Forelimb muscle (tissue), 1 donor: ENCODE measurements around the gene MAL. TPM values are rescaled to one million over a fixed set of nuclear protein-coding genes. Genes with fewer than 3 reads are reported as not detected.
A peak's percentile ranks its signal among the peaks of the same experiment; 100 is the strongest.
"Not testable (repeated sequence)": the region's sequence is repeated elsewhere in the genome, so short reads cannot be mapped to it uniquely, and the experiment has no call there.

Source experiments
- DNase-seq: peaks from one replicate; pipeline ENCODE4 v3.0.0-alpha.2; 2013; ENCODE audit warnings: low read depth
- polyA plus RNA-seq: library from polyadenylated mRNA; unstranded; fragments of 120-200 nt; gene quantifications from one replicate; pipeline ENCODE4 v1.2.1, GENCODE V29; 2013; ENCODE audit not compliant: insufficient read length

The MAL gene
- polyA plus RNA-seq, 1 donor = 2.5 TPM

GRCh38 chr2:95032868-95033603 lies 7.5 kb downstream of the MAL start:
- DNase-seq = no peak

DNA sequence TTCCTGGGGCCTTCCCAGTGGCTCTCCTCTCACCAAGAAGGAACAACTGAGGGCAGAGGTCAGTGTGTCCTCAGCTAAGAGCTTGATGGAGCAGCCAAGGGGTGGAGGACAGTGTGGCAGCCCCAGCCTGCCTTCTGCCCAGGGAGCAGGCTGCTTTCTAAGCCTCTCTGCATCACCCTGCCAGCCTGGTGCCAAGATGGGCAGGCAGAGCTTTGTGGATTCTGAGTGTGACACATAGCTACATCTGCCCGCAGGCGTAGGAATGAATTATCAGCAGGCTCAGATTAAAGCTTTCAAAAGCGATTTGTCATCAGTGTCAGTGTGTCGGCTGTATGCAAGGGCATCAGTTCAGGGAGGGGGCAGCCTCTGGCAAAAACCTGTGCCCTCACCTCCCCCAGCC lies 8.7 kb downstream of the MAL start:
- DNase-seq = no peak

DNA sequence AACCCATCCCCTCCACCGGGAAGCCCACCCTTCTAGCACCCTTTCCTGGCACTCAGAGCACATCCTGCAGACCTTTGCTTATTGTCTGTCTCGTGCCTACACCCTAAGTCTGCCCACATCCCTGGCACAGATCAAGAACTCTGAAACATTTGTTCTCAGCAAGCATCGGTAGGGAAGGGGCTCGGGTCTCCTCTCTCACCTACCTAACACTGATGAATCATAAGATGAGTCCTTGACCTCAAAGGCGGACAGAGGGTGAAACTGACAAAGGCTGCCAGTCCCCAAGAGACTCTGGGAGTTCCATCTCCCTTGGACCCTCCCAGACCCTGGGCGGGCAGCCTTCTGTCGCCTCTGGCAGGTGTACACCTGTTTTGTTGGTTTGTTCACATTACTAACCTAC lies 9.3 kb downstream of the MAL start:
- DNase-seq = no peak

DNA sequence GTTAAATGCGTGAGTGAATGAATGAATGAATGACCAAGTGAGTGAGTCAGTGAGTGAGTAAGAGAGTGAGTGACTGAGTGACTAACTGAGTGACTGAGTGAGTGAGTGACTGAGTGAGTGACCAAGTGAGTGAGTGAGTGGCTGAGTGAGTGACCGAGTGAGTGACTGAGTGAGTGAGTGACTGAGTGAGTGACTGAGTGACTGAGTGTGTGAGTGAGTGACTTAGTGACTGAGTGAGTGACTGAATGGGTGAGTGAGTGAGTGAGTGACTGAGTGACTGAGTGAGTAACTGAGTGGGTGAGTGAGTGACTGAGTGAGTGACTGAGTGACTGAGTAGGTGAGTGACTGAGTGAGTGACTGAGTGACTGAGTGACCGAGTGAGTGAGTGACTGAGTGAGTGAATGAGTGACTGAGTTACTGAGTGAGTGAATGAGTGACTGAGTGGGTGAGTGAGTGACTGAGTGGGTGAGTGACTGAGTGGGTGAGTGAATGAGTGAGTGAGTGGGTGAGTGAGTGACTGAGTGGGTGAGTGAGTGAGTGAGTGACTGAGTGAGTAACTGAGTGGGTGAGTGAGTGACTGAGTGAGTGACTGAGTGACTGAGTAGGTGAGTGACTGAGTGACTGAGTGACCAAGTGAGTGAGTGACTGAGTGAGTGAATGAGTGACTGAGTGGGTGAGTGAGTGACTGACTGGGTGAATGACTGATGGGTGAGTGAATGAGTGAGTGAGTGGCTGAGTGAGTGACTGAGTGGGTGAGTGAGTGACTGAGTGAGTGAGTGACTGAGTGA lies 11.3 kb downstream of the MAL start:
- DNase-seq = no peak

- no peak for DNase-seq
These were observed 11.9 kb downstream of the MAL start for GRCh38 chr2:95037384-95037839.

GRCh38 chr2:95037841-95038585 lies 12.5 kb downstream of the MAL start:
- DNase-seq = not testable (repeated sequence)

- no peak for DNase-seq
These were observed 13.3 kb downstream of the MAL start for GRCh38 chr2:95038635-95039298.

DNA sequence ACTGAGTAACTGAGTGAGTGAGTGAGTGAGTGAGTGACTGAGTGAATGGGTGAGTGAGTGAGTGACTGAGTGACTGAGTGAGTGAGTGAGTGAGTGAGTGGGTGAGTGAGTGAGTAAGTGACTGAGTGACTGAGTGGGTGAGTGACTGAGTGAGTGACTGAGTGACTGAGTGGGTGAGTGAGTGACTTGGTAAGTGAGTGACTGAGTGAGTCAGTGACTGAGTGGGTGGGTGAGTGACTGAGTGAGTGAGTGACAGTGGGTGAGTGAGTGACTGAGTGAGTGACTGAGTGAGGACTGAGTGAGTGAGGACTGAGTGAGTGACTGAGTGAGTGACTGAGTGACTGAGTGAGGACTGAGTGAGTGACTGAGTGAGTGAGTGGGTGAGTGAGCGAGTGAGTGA lies 13.9 kb downstream of the MAL start:
- DNase-seq = no peak

DNA sequence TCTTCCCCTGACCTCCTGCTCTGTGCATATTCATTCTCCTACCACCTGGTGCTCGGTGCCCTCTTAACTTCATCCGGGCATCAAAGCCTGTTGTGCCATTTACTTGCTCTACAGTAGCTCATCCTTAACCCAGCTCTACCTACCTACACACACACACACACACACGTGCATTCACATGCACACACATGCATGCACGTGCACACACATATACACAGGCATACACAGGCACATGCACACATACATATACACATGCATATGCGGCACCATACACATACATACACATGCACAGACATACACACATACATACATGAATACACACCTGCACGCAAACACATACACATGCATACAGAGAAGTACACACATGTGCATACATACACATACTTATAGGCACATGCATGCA lies 14.5 kb downstream of the MAL start:
- no peak for DNase-seq

GRCh38 chr2:95040426-95040825 lies 14.9 kb downstream of the MAL start:
- DNase-seq = no peak

DNA sequence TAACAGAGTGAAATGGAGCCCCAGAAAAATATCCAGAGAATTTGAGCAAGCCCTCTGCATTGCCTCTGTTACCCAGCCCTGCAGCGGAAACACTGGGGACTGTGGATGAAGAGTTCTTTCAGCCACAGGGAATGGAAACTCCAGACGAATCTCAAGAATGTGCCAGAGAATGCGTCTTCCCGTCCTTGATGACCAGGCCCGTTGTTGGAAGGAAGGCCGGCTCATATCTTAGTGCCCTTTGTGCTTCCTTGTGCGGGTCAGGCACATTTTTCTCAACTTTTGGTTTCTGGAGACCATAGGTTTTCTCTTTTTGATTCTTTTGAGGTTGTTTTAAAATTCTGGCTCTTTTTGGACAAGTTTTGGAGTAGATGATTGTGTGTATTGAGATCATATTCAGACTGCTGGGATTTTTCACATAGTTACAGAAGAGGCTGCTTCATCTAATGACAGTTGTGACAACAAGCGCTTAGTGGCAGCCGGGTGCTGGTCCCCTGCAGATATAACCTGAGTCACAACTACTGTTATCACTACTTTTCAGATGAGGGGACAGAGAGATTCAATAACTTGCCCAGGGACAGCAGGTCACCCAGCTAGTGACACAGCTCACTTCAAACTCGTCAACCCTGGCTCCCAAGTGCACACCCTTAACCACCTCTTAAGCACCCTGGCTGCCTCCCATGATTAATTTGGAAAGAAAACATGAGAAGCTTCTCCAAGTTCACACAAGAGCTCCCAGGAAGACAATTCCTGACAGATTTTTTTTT lies 15.7 kb downstream of the MAL start:
- DNase-seq = no peak

DNA sequence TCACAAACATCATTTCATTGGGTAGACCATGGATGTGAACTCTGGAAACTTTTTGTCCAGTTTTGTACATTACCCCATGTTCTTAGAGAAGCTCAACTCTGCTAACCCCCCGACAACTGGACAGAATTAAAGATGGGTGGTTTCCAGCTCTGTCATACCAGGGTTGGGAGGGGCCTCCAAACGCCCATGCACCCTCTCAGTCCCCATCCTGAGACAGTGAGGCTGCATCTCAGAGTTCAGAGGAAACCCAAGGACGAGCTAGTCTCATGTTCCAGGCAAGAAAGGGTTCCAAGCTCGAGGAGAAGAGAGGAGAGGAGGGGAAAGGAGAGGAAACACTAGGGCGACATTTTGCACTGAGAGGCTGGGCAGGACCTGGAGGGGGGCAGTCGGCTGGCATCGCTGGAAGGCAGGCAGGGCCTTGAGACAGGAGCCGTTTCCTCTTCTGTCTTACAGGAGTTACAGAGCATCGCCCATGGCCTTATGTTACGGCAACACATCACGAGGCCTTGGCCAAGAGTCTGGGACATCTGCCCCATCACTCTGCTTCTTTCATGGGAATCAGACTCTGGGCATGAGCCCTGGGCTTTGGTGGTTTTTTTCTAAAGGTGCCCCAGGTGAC lies 16.4 kb downstream of the MAL start:
- DNase-seq = no peak

GRCh38 chr2:95042472-95043271 lies 17.2 kb downstream of the MAL start:
- DNase-seq = no peak

DNA sequence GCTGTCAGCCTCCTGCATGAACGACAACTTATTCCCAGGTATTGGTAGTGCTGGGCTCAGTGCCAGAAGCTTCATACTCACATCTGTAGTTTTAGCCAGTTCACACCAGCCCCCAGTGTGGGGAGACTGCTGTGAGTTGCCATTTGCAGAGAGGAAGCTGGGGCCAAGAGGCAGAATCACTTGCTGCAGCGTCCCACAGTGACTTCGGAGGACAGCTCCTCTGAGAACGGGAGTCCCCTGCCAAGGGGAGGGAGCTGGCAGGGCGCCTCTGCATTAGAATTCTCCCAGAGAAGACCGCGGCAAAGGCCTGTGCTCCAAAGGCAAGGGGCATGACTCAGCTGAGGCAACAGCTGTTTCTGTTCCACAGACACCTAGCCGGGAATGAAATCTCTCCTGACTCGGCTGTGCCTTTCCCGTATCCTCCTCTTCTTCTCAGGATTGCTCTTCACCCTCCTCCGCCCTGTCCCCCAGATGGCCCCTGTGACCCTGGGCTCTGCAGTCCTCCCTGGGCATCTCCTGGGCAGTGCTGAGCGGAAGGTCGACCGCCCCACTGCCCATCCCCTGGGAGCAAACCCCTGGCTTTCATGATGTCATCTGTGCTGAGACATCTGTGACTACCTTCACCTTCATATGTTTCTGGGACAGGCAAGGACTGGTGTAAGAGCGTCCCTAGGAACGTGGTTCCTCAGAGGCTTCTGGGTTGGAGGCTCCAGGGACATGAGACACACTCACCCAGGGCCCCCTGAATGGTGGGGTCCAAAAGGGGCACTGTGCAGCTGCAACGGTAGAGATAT lies 18.0 kb downstream of the MAL start:
- DNase-seq = peak; percentile 4

DNA sequence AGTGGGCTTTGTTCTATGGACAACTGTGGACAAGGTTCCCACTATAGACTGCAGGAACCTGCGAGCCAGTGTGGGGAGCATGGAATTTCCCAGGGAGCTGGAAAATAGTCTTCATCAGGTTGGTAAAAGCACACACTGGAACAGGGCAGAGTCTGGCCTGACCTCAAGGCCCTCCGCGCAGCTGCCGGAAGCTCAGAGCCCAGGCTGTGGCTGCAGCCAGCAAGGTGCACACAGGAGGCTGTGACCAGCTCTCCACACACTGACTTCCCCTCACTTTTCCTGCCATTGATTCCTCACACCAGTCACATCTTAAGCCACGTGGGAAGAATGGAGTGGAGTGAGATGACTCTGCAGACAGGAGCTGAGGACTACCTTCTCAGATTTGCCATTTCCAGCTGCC lies 19.1 kb downstream of the MAL start:
- no peak for DNase-seq

DNA sequence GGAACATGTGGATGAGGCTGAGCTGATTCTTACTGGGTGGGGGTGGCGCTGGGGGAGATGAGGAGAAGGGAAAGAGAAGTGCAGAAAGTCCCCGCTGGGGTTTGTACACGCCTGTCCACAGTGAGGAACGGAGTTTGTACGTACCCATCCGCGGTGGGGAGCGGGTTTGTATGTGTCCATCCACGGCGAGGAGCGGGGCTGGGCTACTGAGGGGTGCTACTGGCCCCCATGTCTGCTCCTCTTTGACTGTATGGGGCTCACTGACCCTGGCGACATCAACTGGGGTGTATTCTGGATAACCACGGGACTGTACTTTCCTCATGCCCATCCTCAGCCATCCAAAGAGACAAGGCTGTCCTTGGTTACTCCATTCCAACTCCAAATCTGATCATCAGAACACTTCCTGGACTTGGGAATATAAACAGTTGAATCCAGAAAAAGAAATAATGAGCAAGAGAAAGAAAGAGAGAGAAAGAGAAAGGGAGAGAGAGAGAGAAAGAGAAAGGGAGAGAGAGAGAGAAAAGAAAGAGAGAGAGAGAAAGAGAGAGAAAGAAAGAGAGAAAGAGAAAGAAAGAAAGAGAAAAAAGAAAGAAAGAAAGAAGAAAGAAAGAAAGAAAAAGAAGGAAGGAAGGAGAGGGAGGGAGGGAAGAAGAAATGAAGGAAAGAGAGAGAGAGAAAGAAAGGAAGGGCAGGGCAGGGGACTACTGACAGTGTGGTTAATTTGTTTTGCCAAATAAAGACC lies 21.0 kb downstream of the MAL start:
- DNase-seq = no peak

- no peak for DNase-seq
These were observed 22.4 kb downstream of the MAL start for GRCh38 chr2:95047629-95048510.
